Activated CD4-positive, alpha-beta T cell treated with anti-CD3 and anti-CD28 coated beads for 4 hours (primary cell): ENCODE measurements around the gene RBM8A.

ENCODE experiments used
- DNase-seq, 2 donors: peaks; one replicate each; pipeline ENCODE4 v3.0.0-alpha.2; 2020

The RBM8A gene

GRCh38 chr1:145912128-145912641, 15.1 kb downstream of the RBM8A start:
- no peak for DNase-seq

GRCh38 chr1:145908653-145909052, 18.6 kb downstream of the RBM8A start:
- no peak for DNase-seq

GRCh38 chr1:145906954-145907753, 20.1 kb downstream of the RBM8A start:
- no peak for DNase-seq

- DNase-seq = no peak
These were observed 25.8 kb downstream of the RBM8A start for GRCh38 chr1:145901312-145902021.

GRCh38 chr1:145898756-145899155, 28.5 kb downstream of the RBM8A start:
- DNase-seq = no peak

GRCh38 chr1:145897969-145898368, 29.3 kb downstream of the RBM8A start:
- no peak for DNase-seq

- DNase-seq = no peak
These were observed 31.8 kb downstream of the RBM8A start for GRCh38 chr1:145895471-145895870.

- no peak for DNase-seq
These were observed 33.8 kb downstream of the RBM8A start for GRCh38 chr1:145893306-145894055.

GRCh38 chr1:145892486-145893087, 34.7 kb downstream of the RBM8A start:
- DNase-seq = no peak

GRCh38 chr1:145891587-145892485, 35.4 kb downstream of the RBM8A start:
- peak; percentile 27 to 57 for DNase-seq

- DNase-seq = no peak
These were observed 36.1 kb downstream of the RBM8A start for GRCh38 chr1:145891143-145891542.

GRCh38 chr1:145889722-145890121, 37.6 kb downstream of the RBM8A start:
- DNase-seq = no peak

GRCh38 chr1:145887631-145888030, 39.7 kb downstream of the RBM8A start:
- no peak for DNase-seq

- DNase-seq = no peak
These were observed 40.5 kb downstream of the RBM8A start for GRCh38 chr1:145886816-145887215.

GRCh38 chr1:145886390-145886789, 40.9 kb downstream of the RBM8A start:
- DNase-seq = no peak

GRCh38 chr1:145885738-145886287, 41.5 kb downstream of the RBM8A start, which contains the start of gene ANKRD35:
Gene ANKRD35, minus strand, starts transcription at chr1:145885866. Its CDS starts 108 bp downstream, at chr1:145885758.
- DNase-seq = peak; percentile 82 to 84

- no peak for DNase-seq
These were observed 42.6 kb downstream of the RBM8A start for GRCh38 chr1:145884675-145885074.

GRCh38 chr1:145879775-145880174, 47.5 kb downstream of the RBM8A start:
- DNase-seq = no peak

- DNase-seq = no peak
These were observed 48.6 kb downstream of the RBM8A start for GRCh38 chr1:145878724-145879123.

GRCh38 chr1:145877923-145878486, 49.3 kb downstream of the RBM8A start:
- no peak for DNase-seq

GRCh38 chr1:145874646-145875045, 52.6 kb downstream of the RBM8A start:
- no peak for DNase-seq
